PC-3 (cell line): ENCODE results near the gene HADHB. TPM values are rescaled to one million over a fixed set of nuclear protein-coding genes. Genes with fewer than 3 reads are reported as not detected.

Experiments
- ATAC-seq: fragments of 200-7000 bp; cut with Tn5 transposase; 2 replicates; pipeline ENCODE4 v1.9.1; 2020; ENCODE audit warnings: mild to moderate bottlenecking, moderate library complexity
- BruUV-seq: library from RNA; stranded (reverse); fragments of 400-500 nt; replicated peaks from 2 replicates; lab custom pipeline; 2021; lab: Mats Ljungman, UMichigan
- CTCF ChIA-PET: fragments of 300-600 bp; sonication (Branson Sonifier 250); formaldehyde crosslinking; loops from one replicate; lab custom pipeline; 2022; ENCODE audit warnings: antibody characterized with exemption; lab: Charles Lee
- POLR2A ChIA-PET: fragments of 300-600 bp; sonication (Branson Sonifier 250); formaldehyde crosslinking; loops from one replicate; lab custom pipeline; 2022; ENCODE audit warnings: antibody characterized with exemption; ENCODE audit not compliant: unreplicated experiment; lab: Charles Lee
- DNase-seq: peaks from one replicate; pipeline ENCODE4 v3.0.0-alpha.2; 2015
- H2AFZ ChIP-seq: fragments of 300-600 bp; sonication (generic); 2 replicates; pipeline ENCODE4 v1.6.0; 2016; ENCODE audit warnings: antibody characterized with exemption, low read length
- H3F3A ChIP-seq: fragments of 300-600 bp; sonication (generic); one replicate; pipeline ENCODE4 v1.6.0; 2017; ENCODE audit warnings: antibody characterized with exemption, low read length, control low read depth, mild to moderate bottlenecking; ENCODE audit not compliant: unreplicated experiment
- H3K27ac ChIP-seq: fragments of 300-600 bp; sonication (generic); 2 replicates; pipeline ENCODE4 v1.5.1; 2016; ENCODE audit warnings: mild to moderate bottlenecking, low read length
- H3K27me3 ChIP-seq: fragments of 300-600 bp; sonication (generic); 2 replicates; pipeline ENCODE4 v1.6.1; 2016; ENCODE audit warnings: low read length, mixed read lengths
- H3K36me3 ChIP-seq: fragments of 300-600 bp; sonication (generic); 2 replicates; pipeline ENCODE4 v1.6.1; 2016; ENCODE audit warnings: low read depth, mixed run types, low read length, mixed read lengths
- H3K4me1 ChIP-seq: fragments of 300-600 bp; sonication (generic); 2 replicates; pipeline ENCODE4 v1.5.1; 2016; ENCODE audit warnings: low read length; ENCODE audit not compliant: insufficient read depth
- H3K4me2 ChIP-seq: fragments of 300-600 bp; sonication (generic); 2 replicates; pipeline ENCODE4 v1.6.0; 2016; ENCODE audit warnings: low read length
- H3K4me3 ChIP-seq: fragments of 300-600 bp; sonication (generic); 2 replicates; pipeline ENCODE4 v1.5.1; 2016; ENCODE audit warnings: mild to moderate bottlenecking, low read length, mixed read lengths
- H3K79me2 ChIP-seq: fragments of 300-600 bp; sonication (generic); 2 replicates; pipeline ENCODE4 v1.6.1; 2017; ENCODE audit warnings: low read length, mixed read lengths
- H3K9ac ChIP-seq: fragments of 300-600 bp; sonication (generic); 2 replicates; pipeline ENCODE4 v1.6.0; 2016; ENCODE audit warnings: mild to moderate bottlenecking, low read length
- H3K9me2 ChIP-seq: fragments of 300-600 bp; sonication (generic); replicated peaks from 2 replicates; pipeline ENCODE4 v1.6.1; 2016; ENCODE audit warnings: mixed run types, low read length, mixed read lengths
- H3K9me3 ChIP-seq: fragments of 300-600 bp; sonication (generic); 2 replicates; pipeline ENCODE4 v1.6.1; 2016; ENCODE audit warnings: low read length, mixed read lengths
- H4K20me1 ChIP-seq: fragments of 300-600 bp; sonication (generic); 2 replicates; pipeline ENCODE4 v1.6.1; 2016; ENCODE audit warnings: low read length, mixed read lengths
- CTCF ChIP-seq: fragments of 300-600 bp; sonication (generic); conservative IDR thresholded peaks from 2 replicates; pipeline ENCODE4 v1.5.1; 2017; ENCODE audit warnings: antibody characterized with exemption, low read depth, mild to moderate bottlenecking, low read length
- EZH2 ChIP-seq: fragments of 300-600 bp; sonication (generic); IDR thresholded peaks from one replicate; pipeline ENCODE4 v1.6.1; 2017; ENCODE audit warnings: antibody characterized with exemption, mild to moderate bottlenecking, low read length; ENCODE audit not compliant: unreplicated experiment
- EZH2phosphoT487 ChIP-seq: fragments of 300-600 bp; sonication (generic); IDR thresholded peaks from 2 replicates; pipeline ENCODE4 v1.6.1; 2018; ENCODE audit warnings: mild to moderate bottlenecking, antibody characterized with exemption, low read length, borderline replicate concordance
- intact Hi-C: fragments of 100-400 bp; cut with micrococcal nuclease; formaldehyde crosslinking; loops from 2 replicates; pipeline ENCODE4 v1.9.0; 2023
- total RNA-seq: library from RNA; depleted of rRNA; stranded (reverse); fragments of >200 nt; gene quantifications from 2 replicates; pipeline ENCODE4 v1.2.3, GENCODE V29; 2014

HADHB gene
- total RNA-seq, 1 experiment from 2014 or later: 72.3 TPM

GRCh38 chr2:26238311-26238958 lies 6.3 kb upstream of the HADHB start:
- no peak overlapping the region for H2AFZ ChIP-seq
- TF ChIP-seq EZH2 (no peak), CTCF (no peak), EZH2phosphoT487 (no peak)
- H3K27ac ChIP-seq: no peak overlapping the region
- no peaks in the 10 kb centered on the region for H3K9me3 ChIP-seq
- no peak overlapping the region for H3K4me3 ChIP-seq
- H3K4me2 ChIP-seq: no peak overlapping the region
- ATAC-seq (no peak), DNase-seq (peak; percentile 4)
- ChIA-PET POLR2A (no interaction called here), CTCF (no interaction called here)
- peaks cover 49% of the 10 kb centered on the region for H3K79me2 ChIP-seq
- H3K9me2 ChIP-seq: no peaks in the 10 kb centered on the region
- intact Hi-C loops: no loop called here
- H3K36me3 ChIP-seq: peaks cover 32% of the 10 kb centered on the region
- peaks cover 17% of the 10 kb centered on the region for H3K4me1 ChIP-seq
- no peaks in the 10 kb centered on the region for H3K27me3 ChIP-seq
- no peak overlapping the region for H3K9ac ChIP-seq
- BruUV-seq: no TSS peak
- H4K20me1 ChIP-seq: peaks cover 14% of the 10 kb centered on the region; the same call in 1 of the 2 replicates
- no peaks in the 10 kb centered on the region for H3F3A ChIP-seq

DNA sequence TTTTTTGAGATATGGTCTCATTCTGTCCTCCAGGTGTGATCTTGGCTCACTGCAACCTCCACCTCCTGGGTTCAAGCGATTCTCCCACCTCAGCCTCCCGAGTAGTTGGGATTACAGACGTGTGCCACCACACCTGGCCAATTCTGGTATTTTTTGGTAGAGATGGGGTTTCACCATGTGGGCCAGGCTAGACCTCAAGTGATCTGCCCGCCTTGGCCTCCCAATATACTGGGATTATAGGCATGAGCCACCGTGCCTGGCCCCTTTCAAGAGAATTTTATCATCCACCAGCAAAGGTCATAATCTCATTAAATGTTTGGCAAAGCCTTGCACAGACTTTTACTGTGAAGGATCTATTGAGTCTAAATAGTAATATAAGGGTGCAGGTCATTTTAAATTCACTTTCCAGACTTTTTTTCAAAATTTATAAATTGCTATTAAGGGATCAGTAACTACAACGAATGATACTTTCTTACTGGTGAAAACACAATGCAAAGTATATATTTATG lies 2.8 kb upstream of the HADHB start:
- no peaks in the 10 kb centered on the region for H3K9me3 ChIP-seq
- no peaks in the 10 kb centered on the region for H3K9me2 ChIP-seq
- CTCF ChIA-PET: no interaction called here
- no peak overlapping the region for H2AFZ ChIP-seq
- no peak overlapping the region for H3K27ac ChIP-seq
- DNase-seq: no peak
- peaks cover 81% of the 10 kb centered on the region for H3K79me2 ChIP-seq
- intact Hi-C loops: no loop called here
- no peaks in the 10 kb centered on the region for H3F3A ChIP-seq
- no peak for TF ChIP-seq CTCF
- TF ChIP-seq EZH2phosphoT487: no peak
- TF ChIP-seq EZH2: no peak
- no peak for ATAC-seq
- H3K4me2 ChIP-seq: peak overlapping the region; percentile 90
- H3K9ac ChIP-seq: peak overlapping the region; percentile 92; the same call in 1 of the 2 replicates
- H4K20me1 ChIP-seq: peaks cover 14% of the 10 kb centered on the region; the same call in 1 of the 2 replicates
- peaks cover 24% of the 10 kb centered on the region for H3K4me1 ChIP-seq
- no peaks in the 10 kb centered on the region for H3K27me3 ChIP-seq
- peaks cover 12% of the 10 kb centered on the region for H3K36me3 ChIP-seq
- BruUV-seq: no TSS peak
- POLR2A ChIA-PET: no interaction called here
- H3K4me3 ChIP-seq: peak overlapping the region; percentile 89
